H9 (cell line): Measurements from ENCODE around the gene DNASE1L3. TPM values are rescaled to one million over a fixed set of nuclear protein-coding genes. Genes with fewer than 3 reads are reported as not detected.

Experiments
- DNase-seq: peaks from one replicate; pipeline ENCODE4 v3.0.0-alpha.2; 2017
- H2AFZ ChIP-seq: one replicate; pipeline ENCODE4 v1.6.1; 2013; ENCODE audit warnings: mild to moderate bottlenecking, low read length, control low read depth, moderate library complexity
- H2AK5ac ChIP-seq: 2 replicates; pipeline ENCODE4 v1.6.1; 2013; ENCODE audit warnings: low read length, control low read depth, mixed read lengths; ENCODE audit not compliant: insufficient read length
- H2BK120ac ChIP-seq: one replicate; pipeline ENCODE4 v1.6.1; 2013; ENCODE audit warnings: low read depth, mild to moderate bottlenecking, low read length, control low read depth, inconsistent platforms; ENCODE audit not compliant: poor library complexity, severe bottlenecking
- H2BK12ac ChIP-seq: 2 replicates; pipeline ENCODE4 v1.6.1; 2013; ENCODE audit warnings: low read length, control low read depth, mixed read lengths, low read depth; ENCODE audit not compliant: insufficient read length
- H2BK15ac ChIP-seq: 2 replicates; pipeline ENCODE4 v1.6.1; 2013; ENCODE audit warnings: low read depth, low read length, control low read depth
- H2BK20ac ChIP-seq: one replicate; pipeline ENCODE4 v1.6.1; 2013; ENCODE audit warnings: low read depth, mild to moderate bottlenecking, low read length, control low read depth, inconsistent platforms; ENCODE audit not compliant: poor library complexity, severe bottlenecking
- H2BK5ac ChIP-seq: 2 replicates; pipeline ENCODE4 v1.6.1; 2013; ENCODE audit warnings: low read length, control low read depth, mixed read lengths; ENCODE audit not compliant: insufficient read length
- H3K14ac ChIP-seq: 2 replicates; pipeline ENCODE4 v1.6.1; 2013; ENCODE audit warnings: low read length, control low read depth; ENCODE audit not compliant: insufficient read depth
- H3K18ac ChIP-seq: 2 replicates; pipeline ENCODE4 v1.6.1; 2013; ENCODE audit warnings: low read depth, mild to moderate bottlenecking, mixed read lengths, low read length, control low read depth; ENCODE audit not compliant: insufficient read length
- H3K23ac ChIP-seq: 2 replicates; pipeline ENCODE4 v1.6.1; 2013; ENCODE audit warnings: low read length, control low read depth, mixed read lengths, low read depth; ENCODE audit not compliant: insufficient read length
- H3K23me2 ChIP-seq: 2 replicates; pipeline ENCODE4 v1.6.1; 2013; ENCODE audit warnings: low read depth, mild to moderate bottlenecking, mixed read lengths, low read length, control low read depth; ENCODE audit not compliant: insufficient read length, poor library complexity, severe bottlenecking
- H3K27ac ChIP-seq: 2 replicates; pipeline ENCODE4 v1.5.1; 2013; ENCODE audit warnings: low read length, control low read depth, mixed read lengths, low read depth; ENCODE audit not compliant: insufficient read length
- H3K27me3 ChIP-seq: 2 replicates; pipeline ENCODE4 v1.6.1; 2013; ENCODE audit warnings: low read length, control low read depth, inconsistent platforms; ENCODE audit not compliant: insufficient read depth
- H3K4ac ChIP-seq: 2 replicates; pipeline ENCODE4 v1.6.1; 2013; ENCODE audit warnings: low read depth, mild to moderate bottlenecking, control low read depth, inconsistent platforms, low read length, moderate library complexity
- H3K4me1 ChIP-seq: 2 replicates; pipeline ENCODE4 v1.6.1; 2013; ENCODE audit warnings: low read length, control low read depth, inconsistent platforms; ENCODE audit not compliant: insufficient read depth
- H3K4me2 ChIP-seq: 2 replicates; pipeline ENCODE4 v1.6.1; 2013; ENCODE audit warnings: low read length, control low read depth, mixed read lengths; ENCODE audit not compliant: insufficient read length, insufficient read depth
- H3K56ac ChIP-seq: 2 replicates; pipeline ENCODE4 v1.6.1; 2013; ENCODE audit warnings: low read depth, mild to moderate bottlenecking, mixed read lengths, low read length, control low read depth; ENCODE audit not compliant: insufficient read length
- H3K79me1 ChIP-seq: 2 replicates; pipeline ENCODE4 v1.6.1; 2013; ENCODE audit warnings: low read depth, mild to moderate bottlenecking, moderate library complexity, low read length, control low read depth, inconsistent platforms; ENCODE audit not compliant: insufficient read depth, poor library complexity, severe bottlenecking
- H3K79me2 ChIP-seq: 2 replicates; pipeline ENCODE4 v1.6.1; 2013; ENCODE audit warnings: low read length, control low read depth, inconsistent platforms; ENCODE audit not compliant: insufficient read depth
- H3K9ac ChIP-seq: 2 replicates; pipeline ENCODE4 v1.6.1; 2013; ENCODE audit warnings: low read length, control low read depth, mixed read lengths; ENCODE audit not compliant: insufficient read length; ENCODE audit errors: extremely low read depth
- H3K9me3 ChIP-seq: one replicate; pipeline ENCODE4 v1.6.1; 2013; ENCODE audit warnings: low read depth, low read length, inconsistent platforms; ENCODE audit not compliant: control insufficient read depth
- H3T11ph ChIP-seq: one replicate; pipeline ENCODE4 v1.6.1; 2013; ENCODE audit warnings: mild to moderate bottlenecking, low read length, control low read depth, inconsistent platforms
- H4K20me1 ChIP-seq: one replicate; pipeline ENCODE4 v1.6.1; 2013; ENCODE audit not compliant: control insufficient read depth, insufficient read length, insufficient read depth
- H4K5ac ChIP-seq: 2 replicates; pipeline ENCODE4 v1.6.1; 2013; ENCODE audit warnings: low read depth, mild to moderate bottlenecking, mixed read lengths, low read length, control low read depth; ENCODE audit not compliant: insufficient read length
- H4K8ac ChIP-seq: replicated peaks from 2 replicates; pipeline ENCODE4 v1.6.1; 2013; ENCODE audit warnings: low read length, control low read depth, mixed read lengths, low read depth; ENCODE audit not compliant: insufficient read length
- H4K91ac ChIP-seq: 2 replicates; pipeline ENCODE4 v1.6.1; 2013; ENCODE audit warnings: low read depth, mild to moderate bottlenecking, moderate library complexity, mixed read lengths, low read length, control low read depth; ENCODE audit not compliant: insufficient read length
- H3K27ac Mint-ChIP-seq, 3 experiments: 2 replicates in 2 of 3; 3 replicates in 1 of 3; pipeline ENCODE4 v1.8.0; 2020 to 2021; ENCODE audit warnings: mixed read lengths in 3 of 3, mild to moderate bottlenecking in 1 of 3, moderate library complexity in 1 of 3
- H3K27me3 Mint-ChIP-seq: 2 replicates; pipeline ENCODE4 v1.8.0; 2021; ENCODE audit warnings: low read depth, mild to moderate bottlenecking, moderate library complexity, mixed read lengths
- H3K36me3 Mint-ChIP-seq, 3 experiments: 2 replicates in 2 of 3; 3 replicates in 1 of 3; pipeline ENCODE4 v1.8.0; 2020 to 2021; ENCODE audit warnings: low read depth in 3 of 3, mixed read lengths in 3 of 3; ENCODE audit not compliant: insufficient read depth in 1 of 3
- H3K4me1 Mint-ChIP-seq, 2 experiments: 2 replicates each; pipeline ENCODE4 v1.8.0; 2020; ENCODE audit warnings: mixed read lengths in 2 of 2
- H3K4me3 Mint-ChIP-seq, 2 experiments: 2 replicates in 1 of 2; 3 replicates in 1 of 2; pipeline ENCODE4 v1.8.0; 2020 to 2021; ENCODE audit warnings: mild to moderate bottlenecking in 2 of 2, mixed read lengths in 2 of 2, moderate library complexity in 1 of 2
- H3K9me3 Mint-ChIP-seq, 2 experiments: 2 replicates in 1 of 2; 3 replicates in 1 of 2; pipeline ENCODE4 v1.8.0; 2020; ENCODE audit warnings: mild to moderate bottlenecking in 2 of 2, mixed read lengths in 2 of 2, moderate library complexity in 1 of 2
- WGBS: extraction: QIAGEN DNeasy Blood & Tissue Kit; methylation state at CpG from one replicate; pipeline ENCODE4 v1.1.7; 2013; ENCODE audit warnings: missing lambda C conversion rate, low lambda C conversion rate, mixed read lengths; ENCODE audit not compliant: insufficient read length; ENCODE audit errors: extremely low coverage; 5-methylcytosine and 5-hydroxymethylcytosine counted together
- total RNA-seq: library from RNA; stranded (reverse); gene quantifications from 2 replicates; pipeline ENCODE4 v1.2.1, GENCODE V29; 2021
- TF ChIP-seq, protein P1 (sequence below): fragments of 200-600 bp; sonication (generic); conservative IDR thresholded peaks from 3 replicates; pipeline ENCODE4 v1.8.0; 2021; ENCODE audit warnings: antibody characterized with exemption, mild to moderate bottlenecking

Gene DNASE1L3
- total RNA-seq, 1 experiment from 2014 or later: not detected

DNA sequence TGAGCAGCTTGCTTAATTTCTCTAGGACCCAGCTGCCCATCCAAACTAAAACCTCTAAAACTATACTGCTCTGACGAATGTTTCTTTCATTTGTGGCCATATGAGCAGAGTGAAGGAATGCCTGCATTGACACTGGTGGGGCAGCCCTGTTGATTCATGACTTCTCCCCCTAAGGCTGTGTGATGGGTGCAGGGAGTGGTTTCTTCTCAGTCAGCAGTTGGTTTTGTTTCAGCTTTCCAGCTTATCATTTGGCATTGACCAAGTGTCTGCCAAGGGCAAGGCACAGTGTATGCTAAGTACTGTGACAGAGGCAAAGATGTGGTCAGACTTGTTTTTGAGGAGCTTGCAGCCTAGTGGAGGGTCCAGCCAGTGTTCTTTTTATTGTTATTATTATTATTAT lies 31.6 kb upstream of the DNASE1L3 start:
- Histone ChIP-seq H4K20me1 (no peaks in the 10 kb centered on the region), H3T11ph (no peak overlapping the region), H3K4me1 (no peaks in the 10 kb centered on the region), H3K79me2 (no peaks in the 10 kb centered on the region), H3K4ac (no peak overlapping the region), H3K23ac (no peak overlapping the region), H2BK5ac (no peak overlapping the region), H3K27me3 (peaks cover 5% of the 10 kb centered on the region; the same call in 1 of the 2 replicates), H4K8ac (no peak overlapping the region), H3K79me1 (no peaks in the 10 kb centered on the region), H3K9me3 (no peaks in the 10 kb centered on the region), H3K27ac (no peak overlapping the region), H3K9ac (no peak overlapping the region), H3K18ac (no peak overlapping the region), H3K4me2 (no peak overlapping the region), H3K56ac (no peak overlapping the region), H2BK20ac (no peak overlapping the region), H2AK5ac (no peak overlapping the region), H3K14ac (no peak overlapping the region), H2AFZ (no peak overlapping the region), H2BK12ac (no peak overlapping the region), H3K23me2 (peaks cover 10% of the 10 kb centered on the region), H2BK120ac (no peak overlapping the region), H4K5ac (no peak overlapping the region), H4K91ac (no peak overlapping the region), H2BK15ac (no peak overlapping the region)
- no CpG with 5 or more reads among the region's 1 CpG for WGBS
- peaks cover 10% of the 10 kb centered on the region in 2 experiments for H3K4me1 Mint-ChIP-seq
- no peak overlapping the region for H3K27ac Mint-ChIP-seq
- H3K27me3 Mint-ChIP-seq: peaks cover 41% of the 10 kb centered on the region
- H3K36me3 Mint-ChIP-seq: no peaks in the 10 kb centered on the region
- H3K4me3 Mint-ChIP-seq: no peak overlapping the region
- DNase-seq: no peak
- TF ChIP-seq, protein P1, sequence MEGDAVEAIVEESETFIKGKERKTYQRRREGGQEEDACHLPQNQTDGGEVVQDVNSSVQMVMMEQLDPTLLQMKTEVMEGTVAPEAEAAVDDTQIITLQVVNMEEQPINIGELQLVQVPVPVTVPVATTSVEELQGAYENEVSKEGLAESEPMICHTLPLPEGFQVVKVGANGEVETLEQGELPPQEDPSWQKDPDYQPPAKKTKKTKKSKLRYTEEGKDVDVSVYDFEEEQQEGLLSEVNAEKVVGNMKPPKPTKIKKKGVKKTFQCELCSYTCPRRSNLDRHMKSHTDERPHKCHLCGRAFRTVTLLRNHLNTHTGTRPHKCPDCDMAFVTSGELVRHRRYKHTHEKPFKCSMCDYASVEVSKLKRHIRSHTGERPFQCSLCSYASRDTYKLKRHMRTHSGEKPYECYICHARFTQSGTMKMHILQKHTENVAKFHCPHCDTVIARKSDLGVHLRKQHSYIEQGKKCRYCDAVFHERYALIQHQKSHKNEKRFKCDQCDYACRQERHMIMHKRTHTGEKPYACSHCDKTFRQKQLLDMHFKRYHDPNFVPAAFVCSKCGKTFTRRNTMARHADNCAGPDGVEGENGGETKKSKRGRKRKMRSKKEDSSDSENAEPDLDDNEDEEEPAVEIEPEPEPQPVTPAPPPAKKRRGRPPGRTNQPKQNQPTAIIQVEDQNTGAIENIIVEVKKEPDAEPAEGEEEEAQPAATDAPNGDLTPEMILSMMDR: no peak
- H3K9me3 Mint-ChIP-seq: no peaks in the 10 kb centered on the region
